Renal cortex interstitium (tissue), 11 donors: Measurements from ENCODE around the gene LRMDA. TPM values are rescaled to one million over a fixed set of nuclear protein-coding genes. Genes with fewer than 3 reads are reported as not detected.
A peak's percentile ranks its signal among the peaks of the same experiment; 100 is the strongest.

Experiments used
- DNase-seq, 11 donors: peaks; one replicate each; pipeline ENCODE4 v3.0.0-alpha.2; 2013; ENCODE audit warnings: low read depth in 9 of 11, low spot score in 4 of 11; ENCODE audit errors: extremely low read depth in 1 of 11
- polyA plus RNA-seq, 3 donors: library from polyadenylated mRNA; unstranded; fragments of 120-200 nt; gene quantifications; one replicate each; pipeline ENCODE4 v1.2.1, GENCODE V29; 2013; ENCODE audit not compliant: insufficient read length in 3 of 3

Gene LRMDA
- polyA plus RNA-seq, 3 donors: 17.1 to 22.3 (median 21.0) TPM

DNA sequence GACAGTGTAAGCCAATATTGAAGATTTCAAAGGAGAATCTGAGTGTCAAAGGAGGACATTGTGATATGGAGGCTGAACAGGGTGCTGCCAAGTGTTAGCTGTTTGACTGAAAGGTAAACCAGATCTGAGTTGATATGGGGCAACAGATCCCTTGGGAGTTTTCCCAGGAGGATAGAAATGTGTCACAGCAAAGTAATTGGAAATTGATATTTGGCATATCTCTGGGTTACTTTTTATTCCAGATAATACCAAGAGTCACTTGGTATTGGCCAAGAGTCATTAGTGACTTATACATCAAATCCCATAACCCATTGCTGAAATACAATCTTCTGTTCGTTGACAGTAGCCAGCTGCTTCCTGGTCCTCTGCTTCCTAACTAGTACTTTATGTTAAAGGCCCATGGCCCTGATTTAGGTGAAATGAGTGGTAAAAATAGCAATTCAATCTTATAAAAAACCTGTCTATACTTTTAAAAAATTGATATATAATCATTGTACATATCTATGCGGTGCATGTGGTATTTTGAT is 922.9 kb downstream of the LRMDA start:
- no peak for DNase-seq

DNA sequence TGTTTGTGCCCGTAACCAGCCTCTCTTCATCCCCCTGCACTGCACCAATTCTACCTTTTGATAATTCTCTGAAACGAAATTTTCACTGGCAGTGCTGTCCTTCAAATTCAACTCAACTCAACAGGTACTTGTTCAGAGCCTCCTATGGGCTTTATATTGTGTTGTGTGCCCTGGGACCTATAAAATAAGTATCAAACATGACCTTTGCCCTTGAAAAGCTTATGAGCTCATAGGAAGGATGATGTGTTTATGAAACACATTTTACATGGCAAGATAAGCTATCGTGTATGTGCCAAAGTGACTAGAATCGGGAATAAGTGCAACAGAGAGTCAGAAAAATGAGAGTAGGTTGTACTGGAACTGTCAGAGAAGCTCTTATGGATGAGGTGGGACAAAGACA is 923.5 kb downstream of the LRMDA start:
- no peak for DNase-seq

DNA sequence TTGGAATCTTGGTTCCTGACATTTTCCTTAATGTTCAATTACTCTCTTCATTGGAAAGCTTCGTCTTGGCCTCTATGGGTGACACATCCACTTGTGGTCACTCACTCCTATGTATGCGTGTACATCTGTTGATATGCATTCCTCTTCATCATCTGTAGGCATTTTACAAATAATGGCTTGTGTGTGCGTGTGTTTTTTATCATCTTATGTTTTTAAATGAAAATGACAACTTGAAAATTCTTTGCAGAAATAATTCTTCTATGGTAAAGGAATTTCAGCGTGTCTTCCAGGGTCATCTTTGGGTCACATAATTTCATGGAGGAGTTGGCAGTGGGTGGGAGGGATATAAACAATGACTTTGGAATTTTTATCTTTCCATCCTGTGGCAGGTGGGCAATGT is 925.1 kb downstream of the LRMDA start:
- DNase-seq: no peak

DNA sequence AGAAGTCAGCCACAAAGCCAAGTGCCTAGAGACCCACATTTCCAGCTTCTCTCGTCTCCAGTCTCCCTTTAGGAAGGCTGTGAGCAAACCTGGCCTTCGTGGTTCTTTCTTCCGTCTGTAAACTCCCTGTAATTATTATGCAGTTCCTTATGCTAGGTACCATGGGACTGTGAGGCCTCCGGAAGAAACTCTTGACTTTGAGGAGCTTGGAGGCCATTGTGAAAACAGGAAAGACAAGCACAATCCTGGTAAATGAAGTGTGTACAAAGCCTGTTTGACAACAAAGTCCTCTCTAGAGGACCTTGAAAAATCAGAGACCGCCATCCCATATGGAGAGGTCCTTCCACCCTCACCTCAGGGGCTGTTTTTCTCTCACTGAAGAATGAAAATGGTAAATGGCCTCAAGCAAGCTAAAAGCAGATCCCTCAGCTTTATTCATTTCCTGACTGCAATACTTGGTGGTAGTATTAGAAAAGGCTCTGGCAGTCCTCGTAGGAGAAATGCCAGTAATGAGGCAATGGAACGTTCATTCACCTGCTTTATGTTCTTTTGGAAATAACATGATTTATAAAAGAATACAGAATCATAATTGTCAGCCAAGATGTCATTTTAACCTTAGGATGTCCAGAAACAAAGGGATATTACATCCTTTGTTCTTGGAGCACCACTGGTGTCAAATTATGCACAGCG is 926.4 kb downstream of the LRMDA start:
- no peak for DNase-seq

DNA sequence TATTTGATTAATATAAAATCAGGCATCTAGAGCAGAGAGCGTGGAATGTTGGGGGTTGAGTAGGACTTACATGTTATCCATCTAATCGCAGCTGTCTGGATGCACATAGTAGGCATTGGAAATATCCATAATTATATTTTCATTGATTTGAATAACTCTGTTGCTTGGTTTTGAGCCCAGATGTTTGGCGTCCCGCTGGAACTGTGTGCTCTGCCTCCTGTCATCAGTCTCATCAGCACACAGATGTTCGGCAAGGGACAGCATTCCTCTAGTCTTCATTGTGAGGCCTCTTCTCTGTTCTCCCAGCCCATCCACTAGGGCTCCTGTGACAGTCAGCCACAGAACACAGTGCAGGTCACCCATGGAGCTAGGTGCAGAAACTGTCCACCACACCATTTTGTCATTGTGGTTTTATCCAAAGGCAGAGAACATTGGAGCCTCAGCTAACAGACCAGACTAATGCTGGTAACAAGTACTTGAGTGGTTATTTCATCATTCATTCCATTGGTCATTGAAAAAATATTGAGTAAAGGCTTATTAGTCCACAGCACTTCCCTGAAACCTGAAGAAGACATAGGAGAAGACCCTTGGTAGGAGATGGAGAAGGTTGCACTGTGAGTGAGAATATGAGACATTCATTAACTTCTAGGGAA is 927.4 kb downstream of the LRMDA start:
- no peak for DNase-seq

DNA sequence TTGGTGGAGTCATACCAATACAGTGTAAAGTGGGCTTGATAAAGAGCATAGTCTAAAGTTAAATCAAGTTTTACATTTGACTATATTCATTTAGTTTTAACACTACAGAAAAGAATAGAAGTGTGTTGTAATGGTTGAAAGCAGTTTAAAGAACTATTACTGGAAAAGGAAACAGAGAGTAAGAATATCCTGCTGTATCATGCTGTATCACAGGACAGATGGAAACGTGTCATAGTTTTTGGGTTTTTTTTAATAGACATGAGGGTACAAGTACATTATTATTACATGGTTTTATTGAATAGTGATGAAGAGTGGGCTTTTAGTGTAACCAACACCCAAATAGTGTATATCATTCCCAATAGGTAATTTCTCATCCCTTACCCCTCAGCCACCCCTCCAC is 944.3 kb downstream of the LRMDA start:
- no peak for DNase-seq

DNA sequence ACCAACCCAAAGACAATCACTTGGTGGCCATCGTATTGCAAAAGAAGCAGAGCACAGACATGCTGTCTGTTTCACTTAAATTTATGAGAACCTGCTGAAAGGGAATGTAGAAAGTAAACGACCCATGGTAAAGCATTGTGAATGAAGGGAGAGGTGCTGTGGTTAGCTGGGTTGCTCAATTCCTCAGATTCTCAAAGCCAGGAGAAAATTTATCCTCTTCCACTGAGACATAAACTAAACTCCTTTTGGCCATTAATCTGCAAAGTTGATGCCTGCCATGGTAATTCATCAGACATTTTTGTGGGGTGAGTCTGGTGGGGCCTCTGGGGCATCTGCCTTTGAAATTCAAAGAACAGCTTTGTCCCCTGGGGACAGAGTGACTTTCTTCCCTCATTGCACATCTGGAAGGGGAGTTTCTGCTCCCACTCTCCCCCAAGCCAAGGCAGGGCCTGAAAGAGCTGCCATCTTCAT is 951.0 kb downstream of the LRMDA start:
- DNase-seq: peak in 1 of 11 donors; percentile 12

DNA sequence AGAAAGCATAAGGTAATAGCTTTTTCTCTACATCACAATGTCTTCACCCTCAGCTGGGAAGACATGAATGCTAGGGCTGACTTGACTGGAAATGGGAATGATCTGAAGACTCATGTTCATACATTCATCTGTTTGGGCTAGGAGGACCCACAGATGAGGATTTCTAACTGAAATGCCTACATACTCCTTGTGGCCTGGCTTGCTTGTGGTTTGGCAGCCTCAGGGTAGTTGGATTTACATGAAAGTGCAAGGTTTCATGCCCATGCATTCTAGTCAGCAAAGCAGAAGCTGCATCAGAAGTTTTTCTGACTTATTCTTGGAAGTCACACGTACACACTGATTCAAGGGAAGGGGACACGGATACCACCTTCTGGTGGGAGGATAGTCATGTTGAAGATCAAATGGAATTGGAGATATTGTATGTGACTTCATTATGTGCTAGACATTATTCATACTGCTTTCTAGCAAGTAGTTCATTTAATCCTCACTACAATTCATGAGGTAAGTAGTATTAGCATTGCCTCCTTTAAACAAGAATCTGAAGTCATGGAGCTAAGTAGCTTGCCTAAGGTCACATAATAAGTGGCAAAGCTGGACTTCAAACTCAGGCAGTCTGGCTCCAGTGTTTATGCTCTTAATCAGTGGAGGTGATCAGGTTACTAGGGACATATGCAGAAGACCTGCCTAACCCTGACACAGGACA is 957.0 kb downstream of the LRMDA start:
- DNase-seq: no peak

DNA sequence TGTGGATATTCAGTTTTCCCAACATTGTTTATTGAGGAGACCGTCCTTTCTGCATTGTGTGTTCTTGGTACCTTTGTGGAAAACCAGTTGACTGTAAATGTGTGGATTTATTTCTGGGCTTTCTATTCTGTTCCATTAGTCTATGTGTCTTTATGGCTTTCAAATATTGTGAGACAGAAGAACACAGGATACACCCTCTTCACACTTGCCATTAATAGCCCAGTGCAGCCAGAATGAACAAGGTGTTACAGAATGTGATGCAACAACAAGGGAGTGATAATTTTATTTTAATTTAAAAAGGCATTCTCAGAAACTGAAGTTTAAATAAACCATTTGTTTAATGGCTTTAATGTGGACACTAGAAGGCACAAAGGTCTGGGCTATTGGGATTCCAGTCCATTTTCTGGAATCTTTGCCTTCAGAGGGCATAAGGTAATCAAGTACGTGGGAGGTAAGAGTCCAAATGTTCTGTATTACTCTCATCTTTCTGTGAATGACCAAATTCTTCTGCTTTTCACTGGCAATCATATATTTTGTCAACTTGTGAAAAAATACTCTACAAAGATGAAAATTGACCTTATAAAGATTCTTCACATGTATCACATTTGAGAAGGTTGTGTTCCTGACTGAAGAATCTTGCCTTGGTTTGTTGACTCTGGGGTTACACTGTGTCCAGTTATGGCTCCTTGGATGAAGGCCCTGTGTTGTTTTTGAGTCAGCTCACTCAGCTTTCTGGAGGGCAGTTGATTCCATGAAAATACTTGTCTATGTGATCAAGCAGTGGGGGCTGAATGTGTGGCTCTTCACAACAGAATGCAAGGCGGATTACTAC is 962.7 kb downstream of the LRMDA start:
- no peak for DNase-seq

DNA sequence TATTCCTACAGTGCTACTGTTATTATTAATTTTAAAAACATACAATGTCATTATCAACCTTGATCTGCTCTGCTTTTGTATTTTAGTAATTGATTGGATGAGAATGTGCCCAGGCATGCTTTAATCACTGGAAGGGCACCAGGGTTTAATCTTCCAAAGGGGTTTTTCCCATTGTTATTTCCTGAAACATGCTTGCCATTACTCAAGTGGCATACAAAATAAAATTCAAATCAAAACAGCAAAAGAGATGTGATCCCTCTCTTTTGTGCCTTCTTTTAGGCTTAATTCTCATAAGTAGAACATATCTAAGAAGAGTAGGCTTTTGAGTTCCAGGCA is 963.3 kb downstream of the LRMDA start:
- no peak for DNase-seq

DNA sequence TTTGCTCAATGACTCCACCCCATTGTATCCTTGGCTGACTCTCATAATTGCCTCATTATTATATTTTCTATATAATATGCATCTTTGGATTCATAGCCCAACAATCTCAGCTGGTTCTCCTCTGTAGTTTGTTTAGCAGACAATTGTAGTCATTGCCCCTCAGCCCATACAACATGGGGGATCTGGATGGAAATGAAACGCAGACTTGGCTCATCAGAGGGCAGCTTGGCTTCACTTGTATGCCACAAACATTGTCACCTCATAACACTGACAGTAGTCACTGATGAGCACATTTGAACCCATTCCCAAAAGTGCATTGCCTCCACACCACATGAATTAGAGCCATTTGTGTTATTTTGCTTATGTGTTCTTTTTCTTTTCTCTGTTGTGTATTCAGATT is 963.8 kb downstream of the LRMDA start:
- no peak for DNase-seq

DNA sequence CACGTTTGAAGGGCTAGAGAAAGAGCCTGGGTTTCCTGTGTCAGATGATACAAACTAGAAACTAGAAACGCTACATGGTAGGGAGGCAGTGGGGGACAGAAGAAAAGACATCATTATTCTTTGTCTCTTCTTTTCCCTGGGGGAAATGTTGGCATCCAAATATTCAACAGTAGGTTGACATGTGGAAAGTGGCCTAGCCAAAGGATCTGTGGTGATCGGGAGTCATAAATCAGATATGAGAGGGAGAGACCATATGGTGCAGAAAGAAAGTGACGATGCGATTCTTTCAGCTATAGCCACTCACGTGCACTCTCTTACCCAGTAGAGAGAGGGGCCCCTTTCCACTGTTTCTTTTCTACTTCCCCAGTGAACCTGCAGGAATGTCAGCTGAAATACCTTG is 964.7 kb downstream of the LRMDA start:
- no peak for DNase-seq

DNA sequence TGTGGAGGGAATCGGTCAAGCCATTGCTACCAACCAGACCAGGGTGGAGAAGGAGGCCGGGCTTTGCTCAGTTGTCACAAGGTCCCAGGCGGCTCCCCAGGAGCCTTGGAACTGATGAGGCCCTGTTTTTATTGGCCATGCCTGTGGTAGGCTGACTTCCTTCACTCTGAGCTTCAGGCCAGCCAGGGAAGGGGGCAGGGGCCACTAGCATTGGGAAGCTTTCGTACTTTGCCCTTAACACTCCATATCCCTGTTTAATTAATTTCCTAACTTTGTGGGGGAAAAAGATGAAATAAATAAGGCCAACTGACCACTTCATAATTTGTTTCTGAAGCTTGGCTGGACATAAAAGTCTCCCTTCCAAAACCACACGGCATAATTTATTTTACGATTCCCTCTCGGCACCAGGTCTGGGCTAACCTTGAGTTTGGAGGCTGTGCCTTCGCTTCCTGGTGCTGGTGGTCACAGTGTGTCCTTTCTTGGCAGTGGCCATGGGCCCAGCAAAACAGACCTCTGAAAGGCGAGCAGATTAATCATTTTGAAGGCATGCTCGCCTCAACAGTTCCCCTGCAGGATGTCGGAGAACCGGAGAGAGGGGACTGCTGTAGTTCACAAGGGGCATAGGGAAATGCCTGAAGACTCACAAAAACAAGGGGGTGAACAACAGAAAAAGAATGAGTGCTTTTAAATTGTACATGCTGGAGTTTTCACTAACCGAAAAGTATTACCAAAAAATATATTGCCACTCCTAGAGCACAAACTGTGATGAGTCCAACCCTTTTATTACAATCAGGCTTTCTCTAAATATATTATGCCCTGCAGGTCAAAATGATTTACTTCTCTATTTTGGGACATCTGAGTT is 966.0 kb downstream of the LRMDA start:
- peak; percentile 22 to 67 (median 40) for DNase-seq

DNA sequence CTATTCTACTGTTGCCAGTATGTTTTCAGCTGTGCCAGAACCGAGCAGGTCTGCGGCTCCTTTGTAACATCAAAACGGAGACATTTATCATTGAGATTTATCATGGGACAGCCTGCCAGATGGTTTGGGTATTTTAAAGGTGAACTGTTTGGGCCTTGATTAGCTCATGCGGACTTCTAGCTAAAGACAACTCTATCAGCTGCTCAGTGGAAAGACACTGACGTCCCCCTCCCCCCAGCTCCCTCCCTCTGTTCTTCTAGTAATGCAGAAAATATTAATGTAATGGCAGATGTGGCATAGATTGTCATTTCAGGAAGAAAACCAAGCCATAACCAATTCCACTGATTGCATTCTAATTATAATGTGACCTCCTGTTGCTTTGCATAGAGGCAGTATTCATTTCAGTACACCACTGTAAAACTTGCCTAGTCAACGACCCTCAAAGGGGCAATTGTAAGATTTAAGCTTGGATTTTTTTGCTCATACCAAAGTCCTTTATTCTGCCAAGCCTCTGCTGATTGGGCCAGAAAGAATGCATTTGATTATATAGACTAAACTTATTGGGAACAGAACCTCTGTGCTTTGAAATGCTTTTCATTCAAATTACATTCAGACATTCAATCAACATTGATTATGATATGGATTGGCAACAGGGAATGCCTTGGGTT is 966.8 kb downstream of the LRMDA start:
- DNase-seq: peak in 1 of 11 donors; percentile 12

DNA sequence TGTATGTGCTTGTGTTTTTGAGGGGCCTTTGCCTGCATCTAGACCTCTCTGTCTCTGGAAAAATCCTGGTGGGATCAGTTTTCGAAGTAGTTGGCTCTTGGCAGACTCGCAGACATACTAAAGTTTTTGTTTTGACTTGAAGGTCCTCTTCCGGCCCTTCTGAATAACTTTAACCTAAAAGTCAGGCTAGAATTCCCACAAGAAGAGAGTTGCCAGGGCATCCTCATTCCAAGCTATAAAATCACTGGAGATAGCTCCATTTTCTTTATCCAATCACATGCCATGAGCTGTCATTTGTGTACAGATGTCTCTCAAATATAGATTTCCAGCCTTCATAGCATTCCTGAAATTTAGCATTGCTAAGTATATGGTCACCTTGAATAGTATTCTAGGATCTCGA is 967.8 kb downstream of the LRMDA start:
- DNase-seq: no peak

DNA sequence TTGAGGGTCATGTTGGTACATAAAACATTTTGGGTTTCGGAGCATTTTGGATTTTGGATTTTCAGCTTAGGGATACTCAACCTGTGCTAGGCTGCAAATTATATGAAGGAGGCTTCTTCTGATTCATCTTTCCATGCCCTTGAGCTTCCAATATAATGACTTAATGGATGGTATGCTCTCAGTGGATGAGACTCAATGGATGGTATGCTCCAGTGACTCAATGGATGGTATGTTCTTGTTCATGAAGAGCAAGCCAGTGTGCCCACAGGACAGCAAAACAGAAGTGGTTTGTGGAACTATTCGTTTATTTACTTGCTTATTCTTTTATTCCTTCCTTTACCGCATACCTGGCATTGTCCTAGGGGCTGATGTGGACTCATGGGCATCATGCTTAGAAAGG is 969.6 kb downstream of the LRMDA start:
- DNase-seq: no peak

DNA sequence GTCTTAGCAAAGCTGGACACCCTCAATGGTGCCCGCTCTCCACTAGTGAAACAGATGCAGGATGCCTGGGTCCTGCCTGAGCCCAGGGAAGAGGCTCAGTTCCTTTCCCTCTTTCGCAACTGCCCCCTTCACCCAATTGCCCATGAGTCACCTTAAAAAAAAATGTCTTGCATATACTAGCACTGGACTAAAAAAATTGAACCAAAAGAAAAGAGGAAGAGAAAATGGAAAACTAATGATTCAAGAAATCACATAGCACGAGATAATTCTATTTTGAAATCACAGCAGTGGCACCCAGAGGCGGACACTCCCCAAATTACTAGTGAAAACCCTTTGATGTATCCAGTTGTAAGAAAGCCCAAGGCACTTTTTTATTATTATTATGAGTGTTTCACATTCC is 972.5 kb downstream of the LRMDA start:
- DNase-seq: no peak

DNA sequence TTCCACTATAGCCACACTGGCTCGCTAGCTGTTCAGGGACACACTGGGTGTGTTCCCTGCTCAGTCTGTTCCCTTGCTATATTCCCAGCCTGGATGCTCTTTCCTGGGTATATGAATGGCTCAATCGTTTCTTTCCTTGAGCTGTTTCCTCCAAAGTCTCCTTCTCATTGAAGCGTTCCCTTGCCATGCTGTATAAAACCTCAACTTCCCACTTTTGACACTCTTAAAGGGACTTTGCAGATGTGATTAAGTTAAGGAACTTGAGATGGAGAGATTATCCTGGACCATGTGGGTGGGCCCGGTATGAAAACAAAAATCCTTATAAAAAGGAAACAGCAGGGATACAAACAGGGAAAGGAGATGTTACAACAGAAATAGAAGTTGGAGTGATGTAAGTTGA is 973.1 kb downstream of the LRMDA start:
- DNase-seq: no peak
